CD4-positive, alpha-beta T cell treated with Interleukin-21 for 1 hour (primary cell): ENCODE measurements around the gene RAET1G.
"Not testable (repeated sequence)": the region's sequence is repeated elsewhere in the genome, so short reads cannot be mapped to it uniquely, and the experiment has no call there.

Experiments
- DNase-seq: peaks from one replicate; pipeline ENCODE4 v3.0.0-alpha.2; 2020

RAET1G gene

GRCh38 chr6:149922642-149923326, at the start of gene RAET1G:
TSS of gene RAET1G (minus strand) at chr6:149923121. CDS start at chr6:149923010, 111 bp downstream.
- DNase-seq = peak; percentile 88

GRCh38 chr6:149969635-149970034, 46.7 kb upstream of the RAET1G start:
- no peak for DNase-seq

GRCh38 chr6:149968909-149969308, 46.0 kb upstream of the RAET1G start:
- DNase-seq = not testable (repeated sequence)

- DNase-seq = not testable (repeated sequence)
Measured at GRCh38 chr6:149967999-149968398, 45.1 kb upstream of the RAET1G start.

GRCh38 chr6:149967591-149967990, 44.7 kb upstream of the RAET1G start:
- no peak for DNase-seq

- not testable (repeated sequence) for DNase-seq
Measured at GRCh38 chr6:149966319-149966718, 43.4 kb upstream of the RAET1G start.

GRCh38 chr6:149965194-149966020, 42.5 kb upstream of the RAET1G start:
- DNase-seq = peak; percentile 31

- peak; percentile 34 for DNase-seq
Measured at GRCh38 chr6:149964308-149965193, 41.6 kb upstream of the RAET1G start.

- peak; percentile 77 for DNase-seq
Measured at GRCh38 chr6:149963462-149964307, 40.8 kb upstream of the RAET1G start, which contains the start of gene ULBP1. TSS of gene ULBP1 (plus strand) at chr6:149963943. CDS start at chr6:149964050, 107 bp downstream.

- DNase-seq = peak; percentile 55
Measured at GRCh38 chr6:149963212-149963461, 40.2 kb upstream of the RAET1G start.

- no peak for DNase-seq
Measured at GRCh38 chr6:149962461-149963211, 39.7 kb upstream of the RAET1G start.

- DNase-seq = peak; percentile 50
Measured at GRCh38 chr6:149961728-149962425, 39.0 kb upstream of the RAET1G start.

- no peak for DNase-seq
Measured at GRCh38 chr6:149960488-149960887, 37.6 kb upstream of the RAET1G start.

GRCh38 chr6:149959806-149960205, 36.9 kb upstream of the RAET1G start:
- DNase-seq = not testable (repeated sequence)

- not testable (repeated sequence) for DNase-seq
Measured at GRCh38 chr6:149958124-149958523, 35.2 kb upstream of the RAET1G start.

GRCh38 chr6:149955654-149956317, 32.9 kb upstream of the RAET1G start:
- not testable (repeated sequence) for DNase-seq

GRCh38 chr6:149954984-149955653, 32.2 kb upstream of the RAET1G start:
- not testable (repeated sequence) for DNase-seq

GRCh38 chr6:149954328-149954983, 31.5 kb upstream of the RAET1G start:
- not testable (repeated sequence) for DNase-seq

GRCh38 chr6:149953934-149954327, 31.0 kb upstream of the RAET1G start:
- not testable (repeated sequence) for DNase-seq
